GM23248 (cell line): ENCODE results near the gene TSTD2.

Experiments used
- EZH2 ChIP-seq: fragments of 200-600 bp; sonication (generic); IDR thresholded peaks from 2 replicates; pipeline ENCODE4 v1.6.1; 2018; ENCODE audit warnings: antibody characterized with exemption, mild to moderate bottlenecking; ENCODE audit not compliant: insufficient read depth, poor library complexity, severe bottlenecking
- EZH2phosphoT487 ChIP-seq: fragments of 200-600 bp; sonication (generic); IDR thresholded peaks from 2 replicates; pipeline ENCODE4 v1.6.1; 2018; ENCODE audit warnings: antibody characterized with exemption, moderate library complexity, mild to moderate bottlenecking, low read depth; ENCODE audit not compliant: insufficient read depth

DNA sequence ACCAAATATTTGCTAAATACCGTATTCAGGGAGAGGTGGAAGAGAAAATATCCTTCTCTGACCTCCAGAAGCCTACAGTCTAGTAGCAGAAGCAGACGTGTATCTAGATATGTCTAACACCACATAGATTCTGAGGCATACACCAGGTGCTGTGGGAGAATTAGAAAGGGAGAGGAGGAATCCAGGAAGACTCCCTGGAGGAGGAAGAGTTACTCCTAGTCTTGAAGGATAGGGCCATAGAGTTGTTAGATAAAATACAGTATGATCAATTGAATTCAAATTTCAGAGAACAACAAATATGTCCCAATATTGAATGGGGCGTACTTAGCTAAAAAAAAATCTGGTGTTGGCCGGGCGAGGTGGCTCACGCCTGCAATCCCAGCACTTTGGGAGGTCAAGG, 73.0 kb downstream of the TSTD2 start:
- TF ChIP-seq EZH2phosphoT487 = no peak
- TF ChIP-seq EZH2 = no peak
